ENCODE measurements around the gene ARGLU1.

DNA sequence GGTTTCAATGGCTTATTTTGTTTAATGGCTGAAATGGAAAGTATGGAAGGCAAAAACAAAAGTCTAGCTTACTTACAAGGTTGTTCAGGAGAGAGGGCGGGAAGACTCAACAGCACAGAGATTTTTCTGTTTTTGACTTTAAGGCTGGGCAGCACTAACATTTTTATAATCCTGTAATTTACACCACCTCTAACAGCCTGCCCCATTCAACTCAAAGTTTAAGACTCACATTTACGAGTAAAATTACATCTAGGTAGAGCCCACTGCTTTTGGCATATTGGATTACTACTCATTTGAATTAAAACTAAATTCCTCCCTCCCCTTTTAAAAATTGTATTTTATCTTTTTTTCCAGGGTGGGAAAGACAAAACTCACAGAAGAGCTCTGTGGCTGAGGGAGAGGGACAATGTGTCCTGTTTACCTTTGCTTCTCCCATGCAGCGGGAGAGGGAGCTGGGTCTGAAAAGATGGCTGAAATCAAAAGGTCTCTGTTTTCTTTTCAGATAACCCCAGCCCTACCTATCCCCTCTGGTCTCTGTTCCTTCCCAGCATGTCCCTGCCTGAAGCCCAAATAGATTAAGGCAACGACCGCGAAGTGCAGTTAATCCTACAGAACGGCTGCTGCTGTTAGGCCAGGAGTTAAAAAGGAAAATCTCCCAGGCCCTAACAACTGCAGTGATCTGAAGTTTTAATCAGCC is 39.1 kb downstream of the ARGLU1 start:
- TF ChIP-seq, protein P1, sequence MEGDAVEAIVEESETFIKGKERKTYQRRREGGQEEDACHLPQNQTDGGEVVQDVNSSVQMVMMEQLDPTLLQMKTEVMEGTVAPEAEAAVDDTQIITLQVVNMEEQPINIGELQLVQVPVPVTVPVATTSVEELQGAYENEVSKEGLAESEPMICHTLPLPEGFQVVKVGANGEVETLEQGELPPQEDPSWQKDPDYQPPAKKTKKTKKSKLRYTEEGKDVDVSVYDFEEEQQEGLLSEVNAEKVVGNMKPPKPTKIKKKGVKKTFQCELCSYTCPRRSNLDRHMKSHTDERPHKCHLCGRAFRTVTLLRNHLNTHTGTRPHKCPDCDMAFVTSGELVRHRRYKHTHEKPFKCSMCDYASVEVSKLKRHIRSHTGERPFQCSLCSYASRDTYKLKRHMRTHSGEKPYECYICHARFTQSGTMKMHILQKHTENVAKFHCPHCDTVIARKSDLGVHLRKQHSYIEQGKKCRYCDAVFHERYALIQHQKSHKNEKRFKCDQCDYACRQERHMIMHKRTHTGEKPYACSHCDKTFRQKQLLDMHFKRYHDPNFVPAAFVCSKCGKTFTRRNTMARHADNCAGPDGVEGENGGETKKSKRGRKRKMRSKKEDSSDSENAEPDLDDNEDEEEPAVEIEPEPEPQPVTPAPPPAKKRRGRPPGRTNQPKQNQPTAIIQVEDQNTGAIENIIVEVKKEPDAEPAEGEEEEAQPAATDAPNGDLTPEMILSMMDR (optimal IDR thresholded peaks at IDR 0.05 in 1 of 3, IDR thresholded peaks at IDR 0.05 in 1 of 3, conservative IDR thresholded peaks at IDR 0.05 in 1 of 3; ENCODE audit: extremely low read depth in 1 of 3, insufficient read depth in 2 of 3, low read length in 3 of 3), result no peak
- no peak for TF ChIP-seq EZH2 (IDR thresholded peaks at IDR 0.05; ENCODE audit: low read length)
